Activated CD8-positive, alpha-beta T cell treated with anti-CD3 and anti-CD28 coated beads for 36 hours (primary cell): ENCODE measurements around the gene B9D2. TPM values are rescaled to one million over a fixed set of nuclear protein-coding genes. Genes with fewer than 3 reads are reported as not detected.

Source experiments
- ATAC-seq: fragments of 200-7000 bp; cut with Tn5 transposase; one replicate; pipeline ENCODE4 v1.10.0; 2021; ENCODE audit warnings: mild to moderate bottlenecking, moderate library complexity
- CTCF ChIA-PET: fragments of 350-600 bp; sonication (Branson Sonifier 250); formaldehyde crosslinking; loops from one replicate; lab custom pipeline; 2021; ENCODE audit warnings: antibody characterized with exemption; lab: Charles Lee
- POLR2A ChIA-PET: fragments of 350-600 bp; sonication (Branson Sonifier 250); formaldehyde crosslinking; loops from one replicate; lab custom pipeline; 2021; ENCODE audit warnings: antibody characterized with exemption; lab: Charles Lee
- DNase-seq: peaks from one replicate; pipeline ENCODE4 v3.0.0-alpha.2; 2020
- H3K27ac Mint-ChIP-seq: one replicate; pipeline ENCODE4 v1.8.0; 2021; ENCODE audit warnings: mild to moderate bottlenecking, mixed read lengths
- H3K27me3 Mint-ChIP-seq: one replicate; pipeline ENCODE4 v1.8.0; 2021; ENCODE audit warnings: mixed read lengths
- H3K36me3 Mint-ChIP-seq: one replicate; pipeline ENCODE4 v1.8.0; 2021; ENCODE audit warnings: low read depth, mixed read lengths
- H3K4me1 Mint-ChIP-seq: one replicate; pipeline ENCODE4 v1.8.0; 2021; ENCODE audit warnings: low read depth, mixed read lengths
- H3K4me3 Mint-ChIP-seq: one replicate; pipeline ENCODE4 v1.8.0; 2021; ENCODE audit warnings: mild to moderate bottlenecking, moderate library complexity, mixed read lengths
- H3K9me3 Mint-ChIP-seq: one replicate; pipeline ENCODE4 v1.8.0; 2021; ENCODE audit warnings: mixed read lengths
- intact Hi-C: fragments of 100-400 bp; cut with micrococcal nuclease; formaldehyde crosslinking; loops from one replicate; pipeline ENCODE4 v1.10.0; 2022
- total RNA-seq, 2 experiments: library from RNA; stranded (reverse); gene quantifications; one replicate each; pipeline ENCODE4 v1.2.3, GENCODE V29; 2021
- TF ChIP-seq, protein P1 (sequence below): fragments of 200-600 bp; IDR thresholded peaks from one replicate; pipeline ENCODE4 v1.8.0; 2022; ENCODE audit warnings: antibody characterized with exemption, mild to moderate bottlenecking

The B9D2 gene
- total RNA-seq, 2 experiments from 2014 or later = 3.1 to 5.1 TPM

- DNase-seq = peak; percentile 87
Measured at GRCh38 chr19:41328157-41328841, 35.6 kb downstream of the B9D2 start.

DNA sequence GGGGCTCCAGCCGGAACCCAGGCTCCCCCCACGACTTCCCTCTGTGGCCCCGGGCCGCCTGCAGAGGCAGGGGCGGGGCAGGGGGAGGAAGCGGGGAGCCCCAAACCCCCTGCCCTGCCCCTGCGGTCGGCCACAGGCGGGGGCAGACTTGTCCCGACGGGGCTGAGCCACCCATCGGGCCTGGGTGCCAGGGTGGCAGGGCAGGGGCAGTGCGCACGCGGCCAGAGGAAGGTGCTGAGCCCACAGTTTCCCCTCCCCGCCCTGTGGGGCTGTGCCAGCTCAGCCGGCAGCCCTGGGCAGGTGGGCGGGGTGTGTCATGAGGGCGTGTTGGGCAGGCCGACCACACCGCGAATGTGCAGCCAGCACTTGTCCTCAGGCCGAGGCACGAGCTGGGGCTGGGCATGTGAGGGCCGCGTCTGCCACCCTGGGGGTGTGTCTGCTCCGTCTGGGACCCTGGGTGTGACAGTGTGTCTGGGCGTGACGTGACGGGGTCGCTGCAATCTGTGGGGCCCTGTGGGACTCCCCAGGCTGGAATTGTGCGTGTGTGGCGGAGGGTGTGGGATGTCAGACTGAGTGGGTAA, 36.3 kb downstream of the B9D2 start:
- ChIA-PET CTCF (interaction anchor here (1.0 to 1.7 kb wide), 4 partner anchors 19 to 64 kb away, joined by 3 to 7 read pairs (median 6); partner anchors contain the start of gene HNRNPUL1), POLR2A (interaction anchor here (0.7 to 4.1 kb wide), 10 partner anchors 8 to 64 kb away, joined by 3 to 29 read pairs (median 4); partner anchors contain the start of genes CCDC97 and HNRNPUL1)
- TF ChIP-seq, protein P1, sequence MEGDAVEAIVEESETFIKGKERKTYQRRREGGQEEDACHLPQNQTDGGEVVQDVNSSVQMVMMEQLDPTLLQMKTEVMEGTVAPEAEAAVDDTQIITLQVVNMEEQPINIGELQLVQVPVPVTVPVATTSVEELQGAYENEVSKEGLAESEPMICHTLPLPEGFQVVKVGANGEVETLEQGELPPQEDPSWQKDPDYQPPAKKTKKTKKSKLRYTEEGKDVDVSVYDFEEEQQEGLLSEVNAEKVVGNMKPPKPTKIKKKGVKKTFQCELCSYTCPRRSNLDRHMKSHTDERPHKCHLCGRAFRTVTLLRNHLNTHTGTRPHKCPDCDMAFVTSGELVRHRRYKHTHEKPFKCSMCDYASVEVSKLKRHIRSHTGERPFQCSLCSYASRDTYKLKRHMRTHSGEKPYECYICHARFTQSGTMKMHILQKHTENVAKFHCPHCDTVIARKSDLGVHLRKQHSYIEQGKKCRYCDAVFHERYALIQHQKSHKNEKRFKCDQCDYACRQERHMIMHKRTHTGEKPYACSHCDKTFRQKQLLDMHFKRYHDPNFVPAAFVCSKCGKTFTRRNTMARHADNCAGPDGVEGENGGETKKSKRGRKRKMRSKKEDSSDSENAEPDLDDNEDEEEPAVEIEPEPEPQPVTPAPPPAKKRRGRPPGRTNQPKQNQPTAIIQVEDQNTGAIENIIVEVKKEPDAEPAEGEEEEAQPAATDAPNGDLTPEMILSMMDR = no peak
- H3K36me3 Mint-ChIP-seq = peaks cover 52% of the 10 kb centered on the region
- peak overlapping the region; percentile 96 for H3K27ac Mint-ChIP-seq
- intact Hi-C loops = no loop called here
- H3K9me3 Mint-ChIP-seq = no peaks in the 10 kb centered on the region
- DNase-seq = peak; percentile 94
- H3K4me1 Mint-ChIP-seq = peaks cover 68% of the 10 kb centered on the region
- peak overlapping the region; percentile 65 for H3K4me3 Mint-ChIP-seq
- peak; percentile 73 for ATAC-seq
- H3K27me3 Mint-ChIP-seq = no peaks in the 10 kb centered on the region

More at GRCh38 chr19:41328157-41328841, 35.6 kb downstream of the B9D2 start:
- TF ChIP-seq, protein P1 = no peak
- ATAC-seq = peak; percentile 62
- Mint-ChIP-seq H3K27ac (peak overlapping the region; percentile 96), H3K9me3 (no peaks in the 10 kb centered on the region), H3K4me3 (peak overlapping the region; percentile 65), H3K4me1 (peaks cover 64% of the 10 kb centered on the region), H3K27me3 (no peaks in the 10 kb centered on the region), H3K36me3 (peaks cover 49% of the 10 kb centered on the region)
- intact Hi-C loops = no loop called here
- ChIA-PET POLR2A (interaction anchor here (0.9 to 4.1 kb wide), 6 partner anchors 11 to 64 kb away, joined by 3 to 29 read pairs (median 8); partner anchors contain the start of genes CCDC97 and HNRNPUL1), CTCF (interaction anchor here (1.0 to 1.7 kb wide), 3 partner anchors 20 to 66 kb away, joined by 4 to 7 read pairs (median 4); no protein-coding TSS in a partner anchor)

GRCh38 chr19:41327076-41327575, 36.8 kb downstream of the B9D2 start:
- DNase-seq = peak; percentile 36
- ChIA-PET CTCF (interaction anchor here (1.0 to 1.7 kb wide), 4 partner anchors 18 to 63 kb away, joined by 3 to 7 read pairs (median 6); partner anchors contain the start of gene HNRNPUL1), POLR2A (interaction anchor here (0.6 to 4.1 kb wide), 9 partner anchors 9 to 563 kb away, joined by 3 to 29 read pairs (median 4); partner anchors contain the start of gene CCDC97)
- Mint-ChIP-seq H3K4me1 (peaks cover 67% of the 10 kb centered on the region), H3K9me3 (no peaks in the 10 kb centered on the region), H3K4me3 (peak overlapping the region; percentile 66), H3K27me3 (no peaks in the 10 kb centered on the region), H3K27ac (peak overlapping the region; percentile 91), H3K36me3 (peaks cover 51% of the 10 kb centered on the region)
- intact Hi-C loops = no loop called here
- no peak for ATAC-seq
- TF ChIP-seq, protein P1 = no peak

DNA sequence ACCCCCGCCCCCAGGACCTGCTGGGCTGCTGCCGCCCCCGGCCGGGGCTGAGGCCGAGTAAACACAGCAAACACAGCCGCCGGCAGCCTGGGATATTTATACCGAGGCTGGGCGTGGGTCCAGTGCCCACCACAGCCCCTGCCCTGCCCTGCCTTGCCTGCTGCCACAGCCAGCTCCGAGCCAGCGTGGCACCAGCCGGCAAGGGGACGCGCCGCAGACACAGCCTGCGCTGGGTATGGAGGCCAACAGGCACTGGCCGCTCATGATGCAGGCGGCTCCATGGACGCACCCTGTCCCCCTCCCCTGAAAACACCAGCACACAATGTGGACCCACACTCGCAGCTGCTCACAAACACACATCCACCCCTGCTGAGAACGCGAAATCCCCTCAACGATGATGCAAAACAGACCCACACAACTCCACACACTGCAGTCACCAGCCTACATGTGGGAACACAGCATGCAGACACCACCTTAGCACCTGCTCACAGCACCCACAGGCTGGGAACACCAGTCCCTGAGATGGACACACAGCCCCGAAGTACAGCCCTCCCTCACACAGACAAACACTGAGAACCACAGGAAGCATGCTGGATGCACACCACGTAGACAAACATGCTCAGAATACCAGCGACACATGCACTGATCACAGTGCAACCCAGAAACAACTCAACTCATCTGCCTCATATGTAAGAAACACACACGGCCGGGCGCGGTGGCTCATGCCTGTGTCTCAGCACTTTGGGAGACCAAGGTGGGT, 37.8 kb downstream of the B9D2 start:
- H3K27ac Mint-ChIP-seq = peak overlapping the region; percentile 91
- ATAC-seq = no peak
- H3K36me3 Mint-ChIP-seq = peaks cover 50% of the 10 kb centered on the region
- H3K4me1 Mint-ChIP-seq = peaks cover 67% of the 10 kb centered on the region
- TF ChIP-seq, protein P1 = no peak
- DNase-seq = peak; percentile 58
- H3K27me3 Mint-ChIP-seq = no peaks in the 10 kb centered on the region
- H3K9me3 Mint-ChIP-seq = no peaks in the 10 kb centered on the region
- ChIA-PET POLR2A (interaction anchor here (1.2 to 4.1 kb wide), 6 partner anchors 9 to 61 kb away, joined by 4 to 29 read pairs (median 6); partner anchors contain the start of gene CCDC97), CTCF (interaction anchor here (1.7 kb wide), 1 partner anchor 26 kb away, joined by 7 read pairs; no protein-coding TSS in a partner anchor)
- intact Hi-C loops = no loop called here
- peak overlapping the region; percentile 66 for H3K4me3 Mint-ChIP-seq
